ENCODE measurements around the gene TMEM273. TPM values are rescaled to one million over a fixed set of nuclear protein-coding genes. Genes with fewer than 3 reads are reported as not detected.

Gene TMEM273
- polyA plus RNA-seq, 1 of the 3 experiments (the other 2 are of a cell fraction), result not detected

DNA sequence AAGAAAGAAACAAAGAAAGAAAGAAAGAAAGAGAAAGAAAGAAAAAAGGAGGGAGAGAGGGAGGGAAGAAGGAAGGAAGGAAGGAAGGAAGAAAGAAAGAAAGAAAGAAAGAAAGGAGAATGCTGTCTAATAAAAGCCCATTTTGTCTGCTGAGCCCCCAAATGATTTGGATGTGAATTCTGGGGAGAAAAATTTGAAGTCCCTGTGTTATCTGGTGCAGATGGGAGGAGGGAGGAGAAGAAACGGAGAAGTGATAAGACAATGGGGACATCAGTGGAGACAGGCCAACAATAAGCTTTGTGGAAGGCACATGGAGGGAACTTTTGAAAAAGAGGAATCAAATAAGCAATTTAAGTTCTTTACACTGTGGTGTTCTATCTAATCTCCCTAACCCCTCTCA is 24.6 kb upstream of the TMEM273 start (continued):
- no peak for TF ChIP-seq NFIC (IDR thresholded peaks at IDR 0.05; ENCODE audit: borderline replicate concordance)

DNA sequence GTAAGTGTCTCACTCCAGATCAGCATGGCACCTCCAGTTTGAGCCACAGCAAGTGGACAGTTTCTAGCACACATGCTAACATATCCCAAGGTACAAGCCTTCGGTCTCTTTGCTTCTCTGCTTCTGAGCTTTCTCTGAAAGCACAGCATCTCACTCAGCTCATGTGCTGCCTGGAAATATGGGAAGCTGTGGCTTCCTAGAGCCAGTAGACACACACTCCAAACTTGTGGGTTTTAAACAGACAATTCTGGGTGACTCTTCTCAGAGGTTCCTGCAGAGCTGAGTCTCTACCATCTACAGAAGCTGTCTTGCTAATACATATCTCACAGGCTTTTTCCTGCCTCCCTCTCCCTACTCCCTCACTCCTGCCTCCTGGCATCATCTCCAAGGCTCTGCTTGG is 23.9 kb upstream of the TMEM273 start:
- DNase-seq, result no peak
- POLR2A ChIA-PET, result no interaction called here
- Histone ChIP-seq H3K9ac (no peak overlapping the region), H3K9me3 (no peaks in the 10 kb centered on the region), H3K9me2 (no peaks in the 10 kb centered on the region), H3K4me1 (ENCODE audit: control insufficient read depth in 1 of 2, insufficient read depth in 2 of 2, low read depth in 1 of 2, low read length in 1 of 2) (no peaks in the 10 kb centered on the region), H3K27me3 (ENCODE audit: insufficient read depth) (no peaks in the 10 kb centered on the region), H2AFZ (ENCODE audit: low read depth) (no peak overlapping the region), H3K4me3 (ENCODE audit: low read depth in 2 of 2, low read length in 1 of 2) (no peak overlapping the region), H3K4me2 (no peak overlapping the region), H3K36me3 (replicated peaks in 1 of 2; ENCODE audit: control insufficient read depth in 1 of 2, insufficient read depth in 2 of 2, low read length in 1 of 2) (no peaks in the 10 kb centered on the region), H3F3A (replicated peaks; ENCODE audit: insufficient read depth) (no peaks in the 10 kb centered on the region), H3K27ac (ENCODE audit: low read depth in 2 of 2, low read length in 1 of 2) (no peak overlapping the region), H4K20me1 (ENCODE audit: insufficient read depth) (no peaks in the 10 kb centered on the region), H3K79me2 (ENCODE audit: insufficient read depth) (no peaks in the 10 kb centered on the region)
- TF ChIP-seq MEF2A (IDR thresholded peaks at IDR 0.05; ENCODE audit: borderline replicate concordance, low read depth) (no peak), FOSL2 (IDR thresholded peaks at IDR 0.05; ENCODE audit: borderline replicate concordance, low read depth) (no peak), SIN3A (IDR thresholded peaks at IDR 0.05; ENCODE audit: borderline replicate concordance, low read depth, low read length) (no peak), USF2 (IDR thresholded peaks at IDR 0.05; ENCODE audit: borderline replicate concordance, low read depth, low read length) (no peak), EP300 (IDR thresholded peaks at IDR 0.05; ENCODE audit: borderline replicate concordance in 1 of 2, low read depth in 1 of 2, low read length in 1 of 2) (no peak), CHD2 (IDR thresholded peaks at IDR 0.05; ENCODE audit: low read length, partially characterized antibody) (no peak), MXI1 (IDR thresholded peaks at IDR 0.05; ENCODE audit: low read depth, low read length) (no peak), TAF1 (IDR thresholded peaks at IDR 0.05; ENCODE audit: borderline replicate concordance, low read depth, low read length) (no peak), NFIC (IDR thresholded peaks at IDR 0.05; ENCODE audit: borderline replicate concordance) (no peak), GABPA (IDR thresholded peaks at IDR 0.05; ENCODE audit: low read depth) (no peak), TEAD4 (IDR thresholded peaks at IDR 0.05; ENCODE audit: borderline replicate concordance, insufficient read depth) (no peak), FOXJ3 (CRISPR knock-in tag; IDR thresholded peaks at IDR 0.05) (no peak)
- TF ChIP-seq, protein P1, sequence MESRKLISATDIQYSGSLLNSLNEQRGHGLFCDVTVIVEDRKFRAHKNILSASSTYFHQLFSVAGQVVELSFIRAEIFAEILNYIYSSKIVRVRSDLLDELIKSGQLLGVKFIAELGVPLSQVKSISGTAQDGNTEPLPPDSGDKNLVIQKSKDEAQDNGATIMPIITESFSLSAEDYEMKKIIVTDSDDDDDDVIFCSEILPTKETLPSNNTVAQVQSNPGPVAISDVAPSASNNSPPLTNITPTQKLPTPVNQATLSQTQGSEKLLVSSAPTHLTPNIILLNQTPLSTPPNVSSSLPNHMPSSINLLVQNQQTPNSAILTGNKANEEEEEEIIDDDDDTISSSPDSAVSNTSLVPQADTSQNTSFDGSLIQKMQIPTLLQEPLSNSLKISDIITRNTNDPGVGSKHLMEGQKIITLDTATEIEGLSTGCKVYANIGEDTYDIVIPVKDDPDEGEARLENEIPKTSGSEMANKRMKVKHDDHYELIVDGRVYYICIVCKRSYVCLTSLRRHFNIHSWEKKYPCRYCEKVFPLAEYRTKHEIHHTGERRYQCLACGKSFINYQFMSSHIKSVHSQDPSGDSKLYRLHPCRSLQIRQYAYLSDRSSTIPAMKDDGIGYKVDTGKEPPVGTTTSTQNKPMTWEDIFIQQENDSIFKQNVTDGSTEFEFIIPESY (IDR thresholded peaks at IDR 0.05; ENCODE audit: borderline replicate concordance, low read depth), result no peak
- WGBS (ENCODE audit: low lambda C conversion rate), result 11% methylated on average over 1 of the region's 1 CpG
- CTCF ChIA-PET, result no interaction called here

- H3K79me2 ChIP-seq (ENCODE audit: insufficient read depth), result no peaks in the 10 kb centered on the region
These were observed 20.8 kb upstream of the TMEM273 start for GRCh38 chr10:49208996-49209395.

More at GRCh38 chr10:49208996-49209395, 20.8 kb upstream of the TMEM273 start:
- Histone ChIP-seq H3K9me3 (no peaks in the 10 kb centered on the region; the same call in 1 of the 2 replicates), H3K4me3 (ENCODE audit: low read depth in 2 of 2, low read length in 1 of 2) (no peak overlapping the region), H3K9ac (no peak overlapping the region), H3K4me1 (ENCODE audit: control insufficient read depth in 1 of 2, insufficient read depth in 2 of 2, low read depth in 1 of 2, low read length in 1 of 2) (no peaks in the 10 kb centered on the region; a peak in 1 of 4 replicates), H3K27me3 (ENCODE audit: insufficient read depth) (no peaks in the 10 kb centered on the region), H2AFZ (ENCODE audit: low read depth) (no peak overlapping the region), H3K4me2 (no peak overlapping the region), H3F3A (replicated peaks; ENCODE audit: insufficient read depth) (no peaks in the 10 kb centered on the region), H3K27ac (ENCODE audit: low read depth in 2 of 2, low read length in 1 of 2) (no peak overlapping the region), H3K9me2 (no peaks in the 10 kb centered on the region), H4K20me1 (ENCODE audit: insufficient read depth) (no peaks in the 10 kb centered on the region), H3K36me3 (replicated peaks in 1 of 2; ENCODE audit: control insufficient read depth in 1 of 2, insufficient read depth in 2 of 2, low read length in 1 of 2) (no peaks in the 10 kb centered on the region)
- no peak for TF ChIP-seq NRF1 (IDR thresholded peaks at IDR 0.05; ENCODE audit: low read depth, low read length)
- no peak for TF ChIP-seq TEAD4 (IDR thresholded peaks at IDR 0.05; ENCODE audit: borderline replicate concordance, insufficient read depth)
- TF ChIP-seq SMC3 (IDR thresholded peaks at IDR 0.05; ENCODE audit: low read depth, low read length), result no peak
- no peak for TF ChIP-seq MXI1 (IDR thresholded peaks at IDR 0.05; ENCODE audit: low read depth, low read length)
- no peak for TF ChIP-seq FOXJ3 (CRISPR knock-in tag; IDR thresholded peaks at IDR 0.05)
- TF ChIP-seq MAX (IDR thresholded peaks at IDR 0.05; ENCODE audit: low read depth), result no peak
- TF ChIP-seq, protein P2, sequence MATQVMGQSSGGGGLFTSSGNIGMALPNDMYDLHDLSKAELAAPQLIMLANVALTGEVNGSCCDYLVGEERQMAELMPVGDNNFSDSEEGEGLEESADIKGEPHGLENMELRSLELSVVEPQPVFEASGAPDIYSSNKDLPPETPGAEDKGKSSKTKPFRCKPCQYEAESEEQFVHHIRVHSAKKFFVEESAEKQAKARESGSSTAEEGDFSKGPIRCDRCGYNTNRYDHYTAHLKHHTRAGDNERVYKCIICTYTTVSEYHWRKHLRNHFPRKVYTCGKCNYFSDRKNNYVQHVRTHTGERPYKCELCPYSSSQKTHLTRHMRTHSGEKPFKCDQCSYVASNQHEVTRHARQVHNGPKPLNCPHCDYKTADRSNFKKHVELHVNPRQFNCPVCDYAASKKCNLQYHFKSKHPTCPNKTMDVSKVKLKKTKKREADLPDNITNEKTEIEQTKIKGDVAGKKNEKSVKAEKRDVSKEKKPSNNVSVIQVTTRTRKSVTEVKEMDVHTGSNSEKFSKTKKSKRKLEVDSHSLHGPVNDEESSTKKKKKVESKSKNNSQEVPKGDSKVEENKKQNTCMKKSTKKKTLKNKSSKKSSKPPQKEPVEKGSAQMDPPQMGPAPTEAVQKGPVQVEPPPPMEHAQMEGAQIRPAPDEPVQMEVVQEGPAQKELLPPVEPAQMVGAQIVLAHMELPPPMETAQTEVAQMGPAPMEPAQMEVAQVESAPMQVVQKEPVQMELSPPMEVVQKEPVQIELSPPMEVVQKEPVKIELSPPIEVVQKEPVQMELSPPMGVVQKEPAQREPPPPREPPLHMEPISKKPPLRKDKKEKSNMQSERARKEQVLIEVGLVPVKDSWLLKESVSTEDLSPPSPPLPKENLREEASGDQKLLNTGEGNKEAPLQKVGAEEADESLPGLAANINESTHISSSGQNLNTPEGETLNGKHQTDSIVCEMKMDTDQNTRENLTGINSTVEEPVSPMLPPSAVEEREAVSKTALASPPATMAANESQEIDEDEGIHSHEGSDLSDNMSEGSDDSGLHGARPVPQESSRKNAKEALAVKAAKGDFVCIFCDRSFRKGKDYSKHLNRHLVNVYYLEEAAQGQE (IDR thresholded peaks at IDR 0.05; ENCODE audit: low read depth, low read length), result no peak
- no peak for TF ChIP-seq RCOR1 (IDR thresholded peaks at IDR 0.05; ENCODE audit: low read length)
- no peak for TF ChIP-seq JUND (IDR thresholded peaks at IDR 0.05)
- TF ChIP-seq RXRA (IDR thresholded peaks at IDR 0.05; ENCODE audit: borderline replicate concordance, low read depth), result no peak
- ChIA-PET POLR2A (no interaction called here), CTCF (no interaction called here)
- DNase-seq, result no peak
- 26% methylated on average over 2 of the region's 2 CpGs for WGBS (ENCODE audit: low lambda C conversion rate)

All from SK-N-SH (cell line).